Neural cell (in vitro differentiated cells): ENCODE measurements around the gene ZNF750.

ENCODE experiments used
- CTCF ChIP-seq: fragments of 450-650 bp; IDR thresholded peaks from 2 replicates; pipeline ENCODE4 v1.5.1; 2014; ENCODE audit warnings: antibody characterized with exemption, mild to moderate bottlenecking, moderate library complexity; ENCODE audit not compliant: poor library complexity, severe bottlenecking
- EP300 ChIP-seq: fragments of 450-650 bp; conservative IDR thresholded peaks from 2 replicates; pipeline ENCODE4 v1.6.1; 2014; ENCODE audit warnings: antibody characterized with exemption, mild to moderate bottlenecking, moderate library complexity; ENCODE audit not compliant: poor library complexity, severe bottlenecking
- EZH2 ChIP-seq: fragments of 200-600, 300-800 bp; shearing (Covaris generic), sonication (generic); IDR thresholded peaks from 2 replicates; pipeline ENCODE4 v1.6.1; 2014; ENCODE audit warnings: antibody characterized with exemption, low read length, borderline replicate concordance, mild to moderate bottlenecking; ENCODE audit not compliant: insufficient read depth, poor library complexity, severe bottlenecking
- POLR2AphosphoS5 ChIP-seq: IDR thresholded peaks from 2 replicates; pipeline ENCODE4 v1.6.1; 2012
- REST ChIP-seq: IDR thresholded peaks from 2 replicates; pipeline ENCODE4 v1.6.1; 2012; ENCODE audit warnings: borderline replicate concordance
- SMC3 ChIP-seq: fragments of 450-650 bp; conservative IDR thresholded peaks from 2 replicates; pipeline ENCODE4 v1.6.1; 2014; ENCODE audit warnings: antibody characterized with exemption, mild to moderate bottlenecking, moderate library complexity; ENCODE audit not compliant: poor library complexity

- TF ChIP-seq CTCF (no peak), EP300 (no peak), REST (no peak), POLR2AphosphoS5 (no peak), EZH2 (no peak), SMC3 (no peak)
Measured at GRCh38 chr17:82873521-82873920, 33.7 kb upstream of the ZNF750 start.
